HEK293 (cell line): ENCODE results near the gene CABP7.
A peak's percentile ranks its signal among the peaks of the same experiment; 100 is the strongest.

Source experiments
- CTCF ChIA-PET: fragments of 350-600 bp; formaldehyde crosslinking; extraction: SDS; loops from one replicate; lab custom pipeline; 2021; ENCODE audit warnings: antibody characterized with exemption; lab: Yijun Ruan, JAX
- POLR2A ChIA-PET: fragments of 300-600 bp; formaldehyde crosslinking; extraction: SDS; loops from one replicate; lab custom pipeline; 2020; ENCODE audit warnings: antibody characterized with exemption, inconsistent platforms; lab: Yijun Ruan, JAX
- H3K27ac ChIP-seq: fragments of 200-500 bp; sonication (Bioruptor generic); 2 replicates; pipeline ENCODE4 v1.5.1; 2014; ENCODE audit warnings: low read depth, low read length, control low read depth, inconsistent platforms; ENCODE audit errors: extremely low read depth
- H3K36me3 ChIP-seq, 2 experiments: fragments of 200-500 bp in 1 of 2; sonication (Bioruptor generic) in 1 of 2; 1 replicate in 1 of 2; 2 replicates in 1 of 2; pipeline ENCODE4 v1.5.1; 2014 to 2017; ENCODE audit warnings: inconsistent platforms in 2 of 2, low read length in 2 of 2; ENCODE audit not compliant: control insufficient read depth in 2 of 2, insufficient read depth in 1 of 2
- H3K4me1 ChIP-seq: fragments of 200-500 bp; sonication (Bioruptor generic); 2 replicates; pipeline ENCODE4 v1.5.1; 2014; ENCODE audit warnings: mild to moderate bottlenecking, low read length, inconsistent platforms; ENCODE audit not compliant: control insufficient read depth, insufficient read depth
- H3K4me3 ChIP-seq: 2 replicates; pipeline ENCODE4 v1.5.1; 2011; ENCODE audit warnings: low read depth, mild to moderate bottlenecking, control low read depth, low read length, moderate library complexity
- H3K9me3 ChIP-seq: fragments of 200-500 bp; sonication (Bioruptor generic); 2 replicates; pipeline ENCODE4 v1.5.1; 2014; ENCODE audit warnings: low read depth, low read length, inconsistent platforms; ENCODE audit not compliant: control insufficient read depth, insufficient read depth
- GLIS1 ChIP-seq: fragments of 450-650 bp; formaldehyde crosslinking; IDR thresholded peaks from 2 replicates; pipeline ENCODE4 v1.5.1; 2016; ENCODE audit warnings: missing biosample characterization, missing genetic modification characterization
- GLIS2 ChIP-seq: fragments of 450-650 bp; formaldehyde crosslinking; IDR thresholded peaks from 2 replicates; pipeline ENCODE4 v1.5.1; 2016; ENCODE audit warnings: missing biosample characterization, missing genetic modification characterization
- REPIN1 ChIP-seq: fragments of 450-650 bp; formaldehyde crosslinking; IDR thresholded peaks from 2 replicates; pipeline ENCODE4 v1.5.1; 2017; ENCODE audit warnings: missing biosample characterization, missing genetic modification characterization, low read depth
- SETDB1 ChIP-seq: IDR thresholded peaks from one replicate; pipeline ENCODE4 v1.6.1; 2017; ENCODE audit warnings: mild to moderate bottlenecking, low read length, moderate library complexity, mixed read lengths; ENCODE audit not compliant: insufficient read length
- ZBTB7A ChIP-seq: fragments of 450-650 bp; formaldehyde crosslinking; IDR thresholded peaks from 2 replicates; pipeline ENCODE4 v1.5.1; 2016; ENCODE audit warnings: low read depth, missing biosample characterization, missing genetic modification characterization
- ZIC2 ChIP-seq: fragments of 450-650 bp; formaldehyde crosslinking; IDR thresholded peaks from 2 replicates; pipeline ENCODE4 v1.5.1; 2016; ENCODE audit warnings: missing biosample characterization, missing genetic modification characterization
- ZNF214 ChIP-seq: fragments of 450-650 bp; formaldehyde crosslinking; IDR thresholded peaks from 2 replicates; pipeline ENCODE4 v1.5.1; 2017; ENCODE audit warnings: missing biosample characterization, mild to moderate bottlenecking, missing genetic modification characterization, borderline replicate concordance
- ZNF341 ChIP-seq: fragments of 450-650 bp; formaldehyde crosslinking; IDR thresholded peaks from 2 replicates; pipeline ENCODE4; 2016; ENCODE audit warnings: low read depth, missing biosample characterization, missing genetic modification characterization
- ZNF354C ChIP-seq: fragments of 450-650 bp; formaldehyde crosslinking; IDR thresholded peaks from 2 replicates; pipeline ENCODE4 v1.5.1; 2016; ENCODE audit warnings: missing biosample characterization, missing genetic modification characterization, low read depth, borderline replicate concordance
- ZNF76 ChIP-seq: fragments of 450-650 bp; formaldehyde crosslinking; IDR thresholded peaks from 2 replicates; pipeline ENCODE4; 2016; ENCODE audit warnings: low read depth, missing biosample characterization, missing genetic modification characterization, borderline replicate concordance
- ZNF792 ChIP-seq: fragments of 450-650 bp; formaldehyde crosslinking; IDR thresholded peaks from 2 replicates; pipeline ENCODE4 v1.5.1; 2016; ENCODE audit warnings: missing biosample characterization, missing genetic modification characterization
- ZSCAN16 ChIP-seq: fragments of 450-650 bp; formaldehyde crosslinking; IDR thresholded peaks from 2 replicates; pipeline ENCODE4 v1.5.1; 2016; ENCODE audit warnings: missing biosample characterization, missing genetic modification characterization
- TF ChIP-seq, protein P1 (sequence below): fragments of 450-650 bp; formaldehyde crosslinking; IDR thresholded peaks from 2 replicates; pipeline ENCODE4 v1.5.1; 2016; ENCODE audit warnings: missing biosample characterization, missing genetic modification characterization
- TF ChIP-seq, protein P2 (sequence below): fragments of 450-650 bp; formaldehyde crosslinking; IDR thresholded peaks from 2 replicates; pipeline ENCODE4 v1.5.1; 2016; ENCODE audit warnings: missing biosample characterization, missing genetic modification characterization
- TF ChIP-seq, protein P3 (sequence below): fragments of 450-650 bp; formaldehyde crosslinking; IDR thresholded peaks from 2 replicates; pipeline ENCODE4 v1.5.0; 2017; ENCODE audit warnings: missing biosample characterization, missing genetic modification characterization, borderline replicate concordance
- TF ChIP-seq, protein P4 (sequence below): fragments of 450-650 bp; formaldehyde crosslinking; IDR thresholded peaks from 2 replicates; pipeline ENCODE4 v1.5.1; 2016; ENCODE audit warnings: missing biosample characterization, missing genetic modification characterization
- TF ChIP-seq, protein P5 (sequence below): fragments of 450-650 bp; formaldehyde crosslinking; IDR thresholded peaks from 2 replicates; pipeline ENCODE4 v1.5.1; 2017; ENCODE audit warnings: missing biosample characterization, missing genetic modification characterization
- TF ChIP-seq, protein P6 (sequence below): fragments of 450-650 bp; formaldehyde crosslinking; IDR thresholded peaks from 2 replicates; pipeline ENCODE4 v1.5.1; 2016; ENCODE audit warnings: missing biosample characterization, missing genetic modification characterization
- TF ChIP-seq, protein P7 (sequence below): fragments of 450-650 bp; formaldehyde crosslinking; IDR thresholded peaks from 2 replicates; pipeline ENCODE4 v1.5.1; 2016; ENCODE audit warnings: missing biosample characterization, missing genetic modification characterization

CABP7 gene

DNA sequence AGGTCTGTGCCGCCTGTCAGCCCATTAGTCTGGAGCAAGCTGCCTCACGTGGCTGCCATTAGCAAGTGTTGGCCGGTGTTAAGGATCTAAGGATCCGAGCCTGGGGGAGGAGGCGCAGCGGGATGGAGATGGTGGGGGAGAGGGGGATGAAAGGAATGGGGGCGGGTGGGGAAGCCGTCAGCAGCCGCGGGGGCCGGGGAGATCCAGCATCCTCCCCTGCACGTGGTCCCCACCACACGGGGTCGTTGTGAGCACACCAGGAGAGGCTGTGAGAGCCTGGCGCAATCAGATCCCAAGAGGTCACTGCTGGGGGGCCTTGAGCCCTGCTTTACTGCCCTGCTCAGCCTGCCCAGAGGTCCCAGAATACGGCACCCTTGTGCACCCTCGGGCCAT lies 7.3 kb downstream of the CABP7 start:
- peak; percentile 54; the same call in 1 of the 2 replicates for TF ChIP-seq ZIC2 (tag by site-specific recombination)
- TF ChIP-seq, protein P1, sequence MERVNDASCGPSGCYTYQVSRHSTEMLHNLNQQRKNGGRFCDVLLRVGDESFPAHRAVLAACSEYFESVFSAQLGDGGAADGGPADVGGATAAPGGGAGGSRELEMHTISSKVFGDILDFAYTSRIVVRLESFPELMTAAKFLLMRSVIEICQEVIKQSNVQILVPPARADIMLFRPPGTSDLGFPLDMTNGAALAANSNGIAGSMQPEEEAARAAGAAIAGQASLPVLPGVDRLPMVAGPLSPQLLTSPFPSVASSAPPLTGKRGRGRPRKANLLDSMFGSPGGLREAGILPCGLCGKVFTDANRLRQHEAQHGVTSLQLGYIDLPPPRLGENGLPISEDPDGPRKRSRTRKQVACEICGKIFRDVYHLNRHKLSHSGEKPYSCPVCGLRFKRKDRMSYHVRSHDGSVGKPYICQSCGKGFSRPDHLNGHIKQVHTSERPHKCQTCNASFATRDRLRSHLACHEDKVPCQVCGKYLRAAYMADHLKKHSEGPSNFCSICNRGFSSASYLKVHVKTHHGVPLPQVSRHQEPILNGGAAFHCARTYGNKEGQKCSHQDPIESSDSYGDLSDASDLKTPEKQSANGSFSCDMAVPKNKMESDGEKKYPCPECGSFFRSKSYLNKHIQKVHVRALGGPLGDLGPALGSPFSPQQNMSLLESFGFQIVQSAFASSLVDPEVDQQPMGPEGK = 0 out of 2 replicates have a peak, but pooled peaks have one; percentile 12
- TF ChIP-seq, protein P2, sequence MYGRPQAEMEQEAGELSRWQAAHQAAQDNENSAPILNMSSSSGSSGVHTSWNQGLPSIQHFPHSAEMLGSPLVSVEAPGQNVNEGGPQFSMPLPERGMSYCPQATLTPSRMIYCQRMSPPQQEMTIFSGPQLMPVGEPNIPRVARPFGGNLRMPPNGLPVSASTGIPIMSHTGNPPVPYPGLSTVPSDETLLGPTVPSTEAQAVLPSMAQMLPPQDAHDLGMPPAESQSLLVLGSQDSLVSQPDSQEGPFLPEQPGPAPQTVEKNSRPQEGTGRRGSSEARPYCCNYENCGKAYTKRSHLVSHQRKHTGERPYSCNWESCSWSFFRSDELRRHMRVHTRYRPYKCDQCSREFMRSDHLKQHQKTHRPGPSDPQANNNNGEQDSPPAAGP (tag by site-specific recombination) = no peak
- peak; percentile 79 for TF ChIP-seq GLIS2 (tag by site-specific recombination)
- TF ChIP-seq, protein P3, sequence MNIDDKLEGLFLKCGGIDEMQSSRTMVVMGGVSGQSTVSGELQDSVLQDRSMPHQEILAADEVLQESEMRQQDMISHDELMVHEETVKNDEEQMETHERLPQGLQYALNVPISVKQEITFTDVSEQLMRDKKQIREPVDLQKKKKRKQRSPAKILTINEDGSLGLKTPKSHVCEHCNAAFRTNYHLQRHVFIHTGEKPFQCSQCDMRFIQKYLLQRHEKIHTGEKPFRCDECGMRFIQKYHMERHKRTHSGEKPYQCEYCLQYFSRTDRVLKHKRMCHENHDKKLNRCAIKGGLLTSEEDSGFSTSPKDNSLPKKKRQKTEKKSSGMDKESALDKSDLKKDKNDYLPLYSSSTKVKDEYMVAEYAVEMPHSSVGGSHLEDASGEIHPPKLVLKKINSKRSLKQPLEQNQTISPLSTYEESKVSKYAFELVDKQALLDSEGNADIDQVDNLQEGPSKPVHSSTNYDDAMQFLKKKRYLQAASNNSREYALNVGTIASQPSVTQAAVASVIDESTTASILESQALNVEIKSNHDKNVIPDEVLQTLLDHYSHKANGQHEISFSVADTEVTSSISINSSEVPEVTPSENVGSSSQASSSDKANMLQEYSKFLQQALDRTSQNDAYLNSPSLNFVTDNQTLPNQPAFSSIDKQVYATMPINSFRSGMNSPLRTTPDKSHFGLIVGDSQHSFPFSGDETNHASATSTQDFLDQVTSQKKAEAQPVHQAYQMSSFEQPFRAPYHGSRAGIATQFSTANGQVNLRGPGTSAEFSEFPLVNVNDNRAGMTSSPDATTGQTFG (tag by site-specific recombination) = no peak
- no peak for TF ChIP-seq ZNF792 (tag by site-specific recombination)
- TF ChIP-seq ZBTB7A (tag by site-specific recombination) = no peak
- TF ChIP-seq SETDB1 = no peak
- TF ChIP-seq, protein P4, sequence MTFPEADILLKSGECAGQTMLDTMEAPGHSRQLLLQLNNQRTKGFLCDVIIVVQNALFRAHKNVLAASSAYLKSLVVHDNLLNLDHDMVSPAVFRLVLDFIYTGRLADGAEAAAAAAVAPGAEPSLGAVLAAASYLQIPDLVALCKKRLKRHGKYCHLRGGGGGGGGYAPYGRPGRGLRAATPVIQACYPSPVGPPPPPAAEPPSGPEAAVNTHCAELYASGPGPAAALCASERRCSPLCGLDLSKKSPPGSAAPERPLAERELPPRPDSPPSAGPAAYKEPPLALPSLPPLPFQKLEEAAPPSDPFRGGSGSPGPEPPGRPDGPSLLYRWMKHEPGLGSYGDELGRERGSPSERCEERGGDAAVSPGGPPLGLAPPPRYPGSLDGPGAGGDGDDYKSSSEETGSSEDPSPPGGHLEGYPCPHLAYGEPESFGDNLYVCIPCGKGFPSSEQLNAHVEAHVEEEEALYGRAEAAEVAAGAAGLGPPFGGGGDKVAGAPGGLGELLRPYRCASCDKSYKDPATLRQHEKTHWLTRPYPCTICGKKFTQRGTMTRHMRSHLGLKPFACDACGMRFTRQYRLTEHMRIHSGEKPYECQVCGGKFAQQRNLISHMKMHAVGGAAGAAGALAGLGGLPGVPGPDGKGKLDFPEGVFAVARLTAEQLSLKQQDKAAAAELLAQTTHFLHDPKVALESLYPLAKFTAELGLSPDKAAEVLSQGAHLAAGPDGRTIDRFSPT (tag by site-specific recombination) = no peak
- no peak for TF ChIP-seq REPIN1 (tag by site-specific recombination)
- TF ChIP-seq, protein P5, sequence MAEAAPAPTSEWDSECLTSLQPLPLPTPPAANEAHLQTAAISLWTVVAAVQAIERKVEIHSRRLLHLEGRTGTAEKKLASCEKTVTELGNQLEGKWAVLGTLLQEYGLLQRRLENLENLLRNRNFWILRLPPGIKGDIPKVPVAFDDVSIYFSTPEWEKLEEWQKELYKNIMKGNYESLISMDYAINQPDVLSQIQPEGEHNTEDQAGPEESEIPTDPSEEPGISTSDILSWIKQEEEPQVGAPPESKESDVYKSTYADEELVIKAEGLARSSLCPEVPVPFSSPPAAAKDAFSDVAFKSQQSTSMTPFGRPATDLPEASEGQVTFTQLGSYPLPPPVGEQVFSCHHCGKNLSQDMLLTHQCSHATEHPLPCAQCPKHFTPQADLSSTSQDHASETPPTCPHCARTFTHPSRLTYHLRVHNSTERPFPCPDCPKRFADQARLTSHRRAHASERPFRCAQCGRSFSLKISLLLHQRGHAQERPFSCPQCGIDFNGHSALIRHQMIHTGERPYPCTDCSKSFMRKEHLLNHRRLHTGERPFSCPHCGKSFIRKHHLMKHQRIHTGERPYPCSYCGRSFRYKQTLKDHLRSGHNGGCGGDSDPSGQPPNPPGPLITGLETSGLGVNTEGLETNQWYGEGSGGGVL (tag by site-specific recombination) = peak; percentile 86; the same call in 1 of the 2 replicates
- no peak for TF ChIP-seq ZNF214
- no peak for TF ChIP-seq ZNF341 (tag by site-specific recombination)
- TF ChIP-seq ZSCAN16 (tag by site-specific recombination) = no peak
- peak; percentile 86 for TF ChIP-seq GLIS1 (tag by site-specific recombination)
- TF ChIP-seq ZNF354C (tag by site-specific recombination) = no peak
- no peak for TF ChIP-seq ZNF76 (tag by site-specific recombination)
- TF ChIP-seq, protein P6, sequence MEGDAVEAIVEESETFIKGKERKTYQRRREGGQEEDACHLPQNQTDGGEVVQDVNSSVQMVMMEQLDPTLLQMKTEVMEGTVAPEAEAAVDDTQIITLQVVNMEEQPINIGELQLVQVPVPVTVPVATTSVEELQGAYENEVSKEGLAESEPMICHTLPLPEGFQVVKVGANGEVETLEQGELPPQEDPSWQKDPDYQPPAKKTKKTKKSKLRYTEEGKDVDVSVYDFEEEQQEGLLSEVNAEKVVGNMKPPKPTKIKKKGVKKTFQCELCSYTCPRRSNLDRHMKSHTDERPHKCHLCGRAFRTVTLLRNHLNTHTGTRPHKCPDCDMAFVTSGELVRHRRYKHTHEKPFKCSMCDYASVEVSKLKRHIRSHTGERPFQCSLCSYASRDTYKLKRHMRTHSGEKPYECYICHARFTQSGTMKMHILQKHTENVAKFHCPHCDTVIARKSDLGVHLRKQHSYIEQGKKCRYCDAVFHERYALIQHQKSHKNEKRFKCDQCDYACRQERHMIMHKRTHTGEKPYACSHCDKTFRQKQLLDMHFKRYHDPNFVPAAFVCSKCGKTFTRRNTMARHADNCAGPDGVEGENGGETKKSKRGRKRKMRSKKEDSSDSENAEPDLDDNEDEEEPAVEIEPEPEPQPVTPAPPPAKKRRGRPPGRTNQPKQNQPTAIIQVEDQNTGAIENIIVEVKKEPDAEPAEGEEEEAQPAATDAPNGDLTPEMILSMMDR = 0 out of 2 replicates have a peak, but pooled peaks have one; percentile 13
- TF ChIP-seq, protein P7, sequence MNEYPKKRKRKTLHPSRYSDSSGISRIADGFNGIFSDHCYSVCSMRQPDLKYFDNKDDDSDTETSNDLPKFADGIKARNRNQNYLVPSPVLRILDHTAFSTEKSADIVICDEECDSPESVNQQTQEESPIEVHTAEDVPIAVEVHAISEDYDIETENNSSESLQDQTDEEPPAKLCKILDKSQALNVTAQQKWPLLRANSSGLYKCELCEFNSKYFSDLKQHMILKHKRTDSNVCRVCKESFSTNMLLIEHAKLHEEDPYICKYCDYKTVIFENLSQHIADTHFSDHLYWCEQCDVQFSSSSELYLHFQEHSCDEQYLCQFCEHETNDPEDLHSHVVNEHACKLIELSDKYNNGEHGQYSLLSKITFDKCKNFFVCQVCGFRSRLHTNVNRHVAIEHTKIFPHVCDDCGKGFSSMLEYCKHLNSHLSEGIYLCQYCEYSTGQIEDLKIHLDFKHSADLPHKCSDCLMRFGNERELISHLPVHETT (tag by site-specific recombination) = no peak
- H3K9me3 ChIP-seq = no peaks in the 10 kb centered on the region
- no peaks in the 10 kb centered on the region for H3K4me1 ChIP-seq
- H3K27ac ChIP-seq = no peak overlapping the region
- ChIA-PET CTCF (interaction anchor here (0.6 to 1.4 kb wide), 3 partner anchors 9 to 469 kb away, joined by 3 read pairs; no protein-coding TSS in a partner anchor), POLR2A (no interaction called here)
- H3K36me3 ChIP-seq = peaks cover 0 to 3% of the 10 kb centered on the region in 2 experiments; a peak in 1 of 3 replicates
- H3K4me3 ChIP-seq = no peak overlapping the region
